Peyer's patch (tissue), 4 donors: Measurements from ENCODE around the gene CDIP1. TPM values are rescaled to one million over a fixed set of nuclear protein-coding genes. Genes with fewer than 3 reads are reported as not detected.

Source experiments
- DNase-seq, 3 donors: peaks; one replicate each; pipeline ENCODE4 v3.0.0-alpha.2; 2017 to 2019
- H3K27ac ChIP-seq, 4 donors: fragments of 200-600 bp; sonication (generic); one replicate each; pipeline ENCODE4 v1.5.1; 2016 to 2019
- H3K27me3 ChIP-seq, 2 donors: fragments of 200-600 bp; sonication (generic); one replicate each; pipeline ENCODE4 v1.5.1; 2019
- H3K36me3 ChIP-seq, 3 donors: fragments of 200-600 bp; sonication (generic); one replicate each; pipeline ENCODE4 v1.5.1; 2016 to 2019
- H3K4me1 ChIP-seq, 4 donors: fragments of 200-600 bp; sonication (generic); one replicate each; pipeline ENCODE4 v1.5.1; 2016 to 2019
- H3K4me3 ChIP-seq, 4 donors: fragments of 200-600 bp; sonication (generic); 1 replicate in 3 of 4; 2 replicates in 1 of 4; pipeline ENCODE4 v1.5.1; 2016 to 2019; ENCODE audit warnings: mild to moderate bottlenecking in 1 of 4
- H3K9me3 ChIP-seq, 4 donors: fragments of 200-600 bp; sonication (generic); one replicate each; pipeline ENCODE4 v1.5.1; 2016 to 2019; ENCODE audit warnings: mild to moderate bottlenecking in 1 of 4
- CTCF ChIP-seq, 6 experiments: fragments of 450-650 bp in 4 of 6; fragments of 200-600 bp in 2 of 6; sonication (generic) in 1 of 6; IDR thresholded peaks; one replicate each; pipeline ENCODE4 v1.5.1; 2017 to 2019; ENCODE audit warnings: antibody characterized with exemption in 6 of 6, mild to moderate bottlenecking in 3 of 6, moderate library complexity in 1 of 6
- POLR2A ChIP-seq, 2 donors: fragments of 450-650 bp; IDR thresholded peaks; one replicate each; pipeline ENCODE4 v1.5.1; 2017; ENCODE audit warnings: antibody characterized with exemption in 2 of 2, mild to moderate bottlenecking in 2 of 2, moderate library complexity in 2 of 2
- total RNA-seq, 4 donors: library from RNA; depleted of rRNA; stranded (reverse); fragments of >200 nt; gene quantifications; one replicate each; pipeline ENCODE4 v1.1.0, GENCODE V29; 2016

The CDIP1 gene
- total RNA-seq, 4 donors from 2014 or later = 21.5 to 45.0 (median 39.0) TPM

GRCh38 chr16:4463522-4464163 lies 74.9 kb downstream of the CDIP1 start:
- TF ChIP-seq CTCF (IDR thresholded peaks at IDR 0.05) (no peak), POLR2A (IDR thresholded peaks at IDR 0.05) (no peak)
- no peaks in the 10 kb centered on the region for H3K27me3 ChIP-seq
- H3K27ac ChIP-seq = no peak overlapping the region
- peaks cover 0 to 39% (median 0%) of the 10 kb centered on the region in 3 donors for H3K36me3 ChIP-seq
- H3K4me3 ChIP-seq = no peak overlapping the region
- no peaks in the 10 kb centered on the region for H3K4me1 ChIP-seq
- DNase-seq = no peak
- H3K9me3 ChIP-seq = no peaks in the 10 kb centered on the region

DNA sequence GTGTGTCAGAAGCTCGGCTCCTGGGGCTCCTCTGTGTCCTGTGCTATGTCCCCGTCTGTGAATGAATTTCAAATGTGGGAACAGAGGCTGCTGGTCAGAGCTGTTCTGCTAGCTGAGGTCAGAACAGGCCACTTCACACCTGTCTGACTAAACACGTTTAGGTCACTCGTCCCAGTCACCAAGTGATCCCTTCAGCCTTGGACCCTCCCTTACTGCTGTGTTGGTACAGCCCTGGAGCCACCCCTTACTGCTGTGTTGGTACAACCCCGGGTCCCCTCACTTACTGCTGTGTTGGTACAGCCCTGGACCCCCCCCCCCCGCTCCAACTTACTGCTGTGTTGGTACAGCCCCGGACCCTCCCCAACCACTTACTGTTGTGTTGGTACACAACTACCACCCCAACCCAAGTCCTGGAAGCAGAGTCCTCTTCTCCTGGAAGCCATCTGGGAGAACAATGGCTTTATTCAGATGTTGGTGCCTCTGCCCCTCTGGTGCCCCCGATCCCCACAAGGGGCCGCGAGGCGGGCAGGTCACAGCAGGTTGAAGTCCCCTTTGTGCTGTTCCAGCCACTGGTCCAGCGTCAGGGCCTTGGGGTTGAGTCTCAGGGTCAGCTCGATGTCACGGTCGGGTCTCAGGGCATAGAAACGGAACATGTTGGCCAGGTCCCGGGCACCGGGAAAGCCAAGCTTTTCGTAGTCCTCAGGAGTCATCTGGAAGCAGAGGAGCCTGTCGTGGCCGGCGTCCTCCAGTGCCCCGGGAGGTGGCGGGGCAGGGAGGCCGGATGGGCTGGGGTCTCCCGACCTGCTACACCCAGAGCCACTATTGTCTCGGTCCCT lies 77.1 kb downstream of the CDIP1 start:
- Histone ChIP-seq H3K4me3 (no peak overlapping the region), H3K27ac (no peak overlapping the region), H3K36me3 (peaks cover 0 to 39% (median 0%) of the 10 kb centered on the region in 3 donors), H3K27me3 (no peaks in the 10 kb centered on the region), H3K4me1 (no peaks in the 10 kb centered on the region), H3K9me3 (no peaks in the 10 kb centered on the region)
- TF ChIP-seq POLR2A (IDR thresholded peaks at IDR 0.05) (no peak), CTCF (IDR thresholded peaks at IDR 0.05) (no peak)
- DNase-seq = no peak

DNA sequence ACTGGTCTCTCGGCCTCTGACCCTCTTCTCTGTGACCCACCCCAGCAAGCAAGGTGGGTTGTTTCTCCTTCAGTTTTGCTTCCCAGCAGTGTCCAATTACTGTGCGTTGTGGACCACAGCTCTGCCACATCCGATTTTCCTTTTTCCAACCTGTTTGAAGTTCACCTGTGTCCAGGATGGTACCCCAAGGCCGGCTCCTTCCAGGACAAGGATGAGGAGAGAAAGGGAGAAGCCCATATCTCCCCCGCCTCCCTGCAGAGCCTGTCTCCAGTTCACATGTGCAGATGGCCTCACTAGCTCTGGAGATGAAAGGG lies 77.7 kb downstream of the CDIP1 start:
- Histone ChIP-seq H3K27me3 (no peaks in the 10 kb centered on the region), H3K4me1 (no peaks in the 10 kb centered on the region), H3K4me3 (no peak overlapping the region), H3K27ac (no peak overlapping the region), H3K9me3 (no peaks in the 10 kb centered on the region), H3K36me3 (peaks cover 0 to 38% (median 0%) of the 10 kb centered on the region in 3 donors)
- TF ChIP-seq POLR2A (IDR thresholded peaks at IDR 0.05) (no peak), CTCF (IDR thresholded peaks at IDR 0.05) (no peak)
- DNase-seq = no peak

Other genes with a start within 250 kb of the CDIP1 start
- 1 to 10 TPM in 3 of 4 donors, under 1 TPM in 1; 0.35 to 3.3 (median 1.7) TPM for gene GLIS2, start 222.7 kb downstream of the CDIP1 start, total RNA-seq
- 10 to 100 TPM; 18.2 to 61.4 (median 49.3) TPM for gene PAM16, start 187.5 kb downstream of the CDIP1 start, total RNA-seq
- 10 to 100 TPM in 2 of 4 donors, 1 to 10 TPM in 2; 2.1 to 18.2 (median 8.4) TPM for gene VASN, start 166.9 kb downstream of the CDIP1 start, total RNA-seq
- gene CORO7, start 122.2 kb downstream of the CDIP1 start, total RNA-seq = 100 to 1,000 TPM in 2 of 4 donors, 10 to 100 TPM in 2; 73.4 to 219 (median 110) TPM
- 10 to 100 TPM; 51.4 to 70.1 (median 54.0) TPM for gene DNAJA3, start 112.9 kb downstream of the CDIP1 start, total RNA-seq
- 10 to 100 TPM; 41.5 to 74.5 (median 58.1) TPM for gene NMRAL1, start 64.1 kb downstream of the CDIP1 start, total RNA-seq
- gene HMOX2, start 62.4 kb downstream of the CDIP1 start, total RNA-seq = 10 to 100 TPM; 37.1 to 64.8 (median 61.1) TPM
- not detected for gene C16orf96, start 17.6 kb upstream of the CDIP1 start, total RNA-seq
- gene UBALD1, start 76.1 kb upstream of the CDIP1 start, total RNA-seq = 10 to 100 TPM; 11.6 to 25.1 (median 18.1) TPM
- 100 to 1,000 TPM in 2 of 4 donors, 10 to 100 TPM in 2; 74.1 to 147 (median 93.8) TPM for gene MGRN1, start 86.1 kb upstream of the CDIP1 start, total RNA-seq
- gene NUDT16L1, start 154.8 kb upstream of the CDIP1 start, total RNA-seq = 10 to 100 TPM; 19.0 to 53.6 (median 40.1) TPM
- 10 to 100 TPM; 20.8 to 42.9 (median 36.6) TPM for gene ANKS3, start 195.5 kb upstream of the CDIP1 start, total RNA-seq
- not detected for gene DNAAF8, start 195.8 kb upstream of the CDIP1 start, total RNA-seq
- 10 to 100 TPM in 3 of 4 donors, 1 to 10 TPM in 1; 4.1 to 24.8 (median 14.5) TPM for gene ZNF500, start 228.4 kb upstream of the CDIP1 start, total RNA-seq
- gene SEPTIN12, start 249.6 kb upstream of the CDIP1 start, total RNA-seq = not detected